Mesothelial cell of epicardium (in vitro differentiated cells): ENCODE data around the gene UBXN7. TPM values are rescaled to one million over a fixed set of nuclear protein-coding genes. Genes with fewer than 3 reads are reported as not detected.

Source experiments
- DNase-seq, 2 experiments: peaks; one replicate each; pipeline ENCODE4 v3.0.0; 2021; ENCODE audit warnings: low spot score in 2 of 2; ENCODE audit not compliant: unreplicated experiment in 2 of 2
- H3K27ac Mint-ChIP-seq: 2 replicates; pipeline ENCODE4 v1.8.0; 2021; ENCODE audit warnings: mixed read lengths
- H3K27me3 Mint-ChIP-seq: 2 replicates; pipeline ENCODE4 v1.8.0; 2021; ENCODE audit warnings: low read depth, mixed read lengths
- H3K36me3 Mint-ChIP-seq: 2 replicates; pipeline ENCODE4 v1.8.0; 2021; ENCODE audit warnings: mixed read lengths
- H3K4me1 Mint-ChIP-seq: 2 replicates; pipeline ENCODE4 v1.8.0; 2021; ENCODE audit warnings: mixed read lengths
- H3K4me3 Mint-ChIP-seq: 2 replicates; pipeline ENCODE4 v1.8.0; 2021; ENCODE audit warnings: mild to moderate bottlenecking, moderate library complexity, mixed read lengths
- H3K9me3 Mint-ChIP-seq: 2 replicates; pipeline ENCODE4 v1.8.0; 2021; ENCODE audit warnings: mixed read lengths
- total RNA-seq: library from RNA; stranded (reverse); gene quantifications from 3 replicates; pipeline ENCODE4 v1.2.1, GENCODE V29; 2021
- TF ChIP-seq, protein P1 (sequence below): fragments of 200-600 bp; sonication (generic); IDR thresholded peaks from one replicate; pipeline ENCODE4 v1.5.0; 2021; ENCODE audit warnings: antibody characterized with exemption; ENCODE audit not compliant: unreplicated experiment

The UBXN7 gene
- total RNA-seq, 1 donor from 2014 or later: 109 TPM

DNA sequence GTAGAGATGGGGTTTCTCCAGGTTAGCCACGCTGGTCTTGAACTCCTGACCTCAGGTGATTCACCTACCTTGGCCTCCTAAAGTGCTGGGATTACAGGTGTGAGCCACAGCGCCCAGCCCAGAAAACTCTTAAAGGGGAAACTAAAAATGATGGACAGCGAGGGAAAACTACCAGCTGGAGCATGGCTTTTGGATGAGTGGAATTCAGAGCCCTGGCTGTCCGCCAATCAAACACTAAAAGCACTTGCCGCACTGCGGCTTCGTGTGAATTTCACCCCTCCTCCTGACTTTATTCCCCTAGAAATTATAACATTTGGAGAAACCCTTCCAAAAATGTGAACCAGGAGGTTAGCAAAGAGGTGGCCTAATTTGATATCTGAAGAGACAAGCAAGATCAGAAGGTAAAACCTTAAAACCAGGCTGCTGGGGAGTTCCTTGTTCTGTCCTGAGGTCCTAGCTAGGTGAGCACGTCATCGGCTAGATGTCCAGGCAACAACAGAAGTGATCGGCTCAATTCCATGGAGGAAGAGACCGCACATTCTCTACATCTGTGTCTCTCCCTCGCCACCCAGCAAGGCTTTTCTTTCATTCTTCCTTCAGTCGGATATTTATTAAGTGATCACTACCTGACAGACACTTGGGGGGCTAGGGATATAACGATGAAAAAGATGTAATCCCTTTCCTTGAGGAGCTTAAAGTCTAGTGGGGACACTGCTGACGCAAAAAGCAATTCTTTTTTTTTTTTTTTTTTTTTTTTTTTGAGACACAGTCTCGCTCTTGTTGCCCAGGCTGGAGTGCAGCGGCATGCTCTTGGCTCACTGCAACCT is 95.7 kb downstream of the UBXN7 start:
- TF ChIP-seq, protein P1, sequence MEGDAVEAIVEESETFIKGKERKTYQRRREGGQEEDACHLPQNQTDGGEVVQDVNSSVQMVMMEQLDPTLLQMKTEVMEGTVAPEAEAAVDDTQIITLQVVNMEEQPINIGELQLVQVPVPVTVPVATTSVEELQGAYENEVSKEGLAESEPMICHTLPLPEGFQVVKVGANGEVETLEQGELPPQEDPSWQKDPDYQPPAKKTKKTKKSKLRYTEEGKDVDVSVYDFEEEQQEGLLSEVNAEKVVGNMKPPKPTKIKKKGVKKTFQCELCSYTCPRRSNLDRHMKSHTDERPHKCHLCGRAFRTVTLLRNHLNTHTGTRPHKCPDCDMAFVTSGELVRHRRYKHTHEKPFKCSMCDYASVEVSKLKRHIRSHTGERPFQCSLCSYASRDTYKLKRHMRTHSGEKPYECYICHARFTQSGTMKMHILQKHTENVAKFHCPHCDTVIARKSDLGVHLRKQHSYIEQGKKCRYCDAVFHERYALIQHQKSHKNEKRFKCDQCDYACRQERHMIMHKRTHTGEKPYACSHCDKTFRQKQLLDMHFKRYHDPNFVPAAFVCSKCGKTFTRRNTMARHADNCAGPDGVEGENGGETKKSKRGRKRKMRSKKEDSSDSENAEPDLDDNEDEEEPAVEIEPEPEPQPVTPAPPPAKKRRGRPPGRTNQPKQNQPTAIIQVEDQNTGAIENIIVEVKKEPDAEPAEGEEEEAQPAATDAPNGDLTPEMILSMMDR: no peak
- DNase-seq: no peak
- peaks cover 7% of the 10 kb centered on the region for H3K9me3 Mint-ChIP-seq
- no peak overlapping the region for H3K27ac Mint-ChIP-seq
- no peak overlapping the region for H3K4me3 Mint-ChIP-seq
- H3K27me3 Mint-ChIP-seq: peaks cover 1% of the 10 kb centered on the region
- H3K36me3 Mint-ChIP-seq: no peaks in the 10 kb centered on the region
- no peaks in the 10 kb centered on the region for H3K4me1 Mint-ChIP-seq

DNA sequence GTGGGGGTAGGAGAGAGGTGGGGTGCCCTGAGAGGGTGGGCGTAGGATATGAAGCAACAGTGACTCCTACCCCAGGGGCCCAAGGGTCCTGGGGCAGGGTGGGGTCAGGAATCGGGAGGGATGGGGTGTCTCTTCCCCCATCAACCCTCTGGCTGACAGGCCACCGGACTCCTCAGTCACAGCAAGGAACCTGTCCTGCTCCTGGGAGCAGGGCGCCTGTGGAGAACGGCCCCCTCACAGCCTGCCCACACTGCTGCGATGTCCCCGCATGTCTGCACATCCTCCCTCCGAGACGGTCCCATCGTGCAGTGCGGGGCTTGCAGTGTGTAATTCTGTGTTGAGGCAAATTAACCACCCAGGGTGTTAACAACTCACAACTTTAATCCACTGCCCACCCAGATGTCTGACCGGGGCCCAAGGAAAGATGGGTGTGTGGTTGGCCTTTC is 96.7 kb downstream of the UBXN7 start:
- H3K27me3 Mint-ChIP-seq: peaks cover 1% of the 10 kb centered on the region
- TF ChIP-seq, protein P1: no peak
- no peak for DNase-seq
- H3K36me3 Mint-ChIP-seq: no peaks in the 10 kb centered on the region
- no peaks in the 10 kb centered on the region for H3K4me1 Mint-ChIP-seq
- peaks cover 7% of the 10 kb centered on the region for H3K9me3 Mint-ChIP-seq
- H3K27ac Mint-ChIP-seq: no peak overlapping the region
- no peak overlapping the region for H3K4me3 Mint-ChIP-seq

GRCh38 chr3:196334982-196335381 is 97.2 kb downstream of the UBXN7 start:
- Mint-ChIP-seq H3K4me1 (no peaks in the 10 kb centered on the region), H3K9me3 (peaks cover 7% of the 10 kb centered on the region), H3K27ac (no peak overlapping the region), H3K4me3 (no peak overlapping the region), H3K27me3 (peaks cover 1% of the 10 kb centered on the region), H3K36me3 (no peaks in the 10 kb centered on the region)
- TF ChIP-seq, protein P1: no peak
- no peak for DNase-seq

DNA sequence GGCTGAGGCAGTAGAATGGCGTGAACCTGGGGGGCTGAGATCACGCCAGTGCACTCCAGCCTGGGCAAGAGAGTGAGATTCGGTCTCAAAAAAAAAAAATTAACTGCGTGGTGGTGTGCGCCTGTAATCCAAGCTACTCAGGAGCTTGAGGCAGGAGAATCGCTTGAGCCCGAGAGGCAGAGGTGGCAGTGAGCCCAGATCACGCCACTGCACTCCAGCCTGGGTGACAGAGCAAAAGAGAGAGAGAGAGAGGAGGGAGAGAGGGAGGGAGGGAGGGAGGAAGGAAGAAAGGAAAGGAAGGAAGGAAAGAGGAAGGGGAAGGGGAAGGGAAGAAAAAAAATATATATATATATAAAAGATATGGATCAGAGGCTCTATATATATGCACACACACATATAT is 100.1 kb downstream of the UBXN7 start:
- Mint-ChIP-seq H3K9me3 (peaks cover 2% of the 10 kb centered on the region), H3K36me3 (no peaks in the 10 kb centered on the region)

DNA sequence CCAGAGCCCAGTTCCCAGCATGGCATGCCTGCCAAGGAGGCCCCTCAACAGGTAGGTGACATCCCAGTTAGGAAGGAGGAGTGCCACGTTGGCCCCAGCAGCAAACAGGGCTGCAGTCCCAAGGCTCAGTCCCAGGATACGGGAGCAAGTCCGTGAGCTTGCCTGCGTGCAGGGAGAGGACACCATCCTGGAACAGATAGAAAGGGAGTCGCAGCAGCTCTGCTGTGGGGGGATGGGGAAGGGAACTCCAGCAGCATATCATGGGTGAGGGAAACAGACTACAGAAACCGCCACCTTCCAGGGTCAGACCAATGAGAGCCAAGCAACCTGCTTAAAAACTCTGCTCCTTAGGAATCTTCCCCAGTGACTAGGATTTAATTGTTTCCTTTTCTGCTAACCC is 104.8 kb downstream of the UBXN7 start:
- TF ChIP-seq, protein P1: no peak
- H3K4me3 Mint-ChIP-seq: no peak overlapping the region
- H3K4me1 Mint-ChIP-seq: peaks cover 4% of the 10 kb centered on the region
- H3K36me3 Mint-ChIP-seq: no peaks in the 10 kb centered on the region
- H3K27me3 Mint-ChIP-seq: no peaks in the 10 kb centered on the region
- no peaks in the 10 kb centered on the region for H3K9me3 Mint-ChIP-seq
- no peak overlapping the region for H3K27ac Mint-ChIP-seq
- no peak for DNase-seq

More for the DNA sequence above, 100.1 kb downstream of the UBXN7 start:
- no peaks in the 10 kb centered on the region for H3K27me3 Mint-ChIP-seq
- no peak overlapping the region for H3K4me3 Mint-ChIP-seq
- H3K27ac Mint-ChIP-seq: no peak overlapping the region
- no peak for DNase-seq
- H3K4me1 Mint-ChIP-seq: peaks cover 4% of the 10 kb centered on the region
- TF ChIP-seq, protein P1: no peak
